GM12878 (cell line): Measurements from ENCODE around the gene CDC42SE1. TPM values are rescaled to one million over a fixed set of nuclear protein-coding genes. Genes with fewer than 3 reads are reported as not detected.

Experiments
- ATF7 ChIP-seq: fragments of 450-650 bp; IDR thresholded peaks from 2 replicates; pipeline ENCODE4 v1.6.1; 2016; ENCODE audit warnings: low read depth, mild to moderate bottlenecking
- BACH1 ChIP-seq: fragments of 450-650 bp; IDR thresholded peaks from 2 replicates; pipeline ENCODE4 v1.6.1; 2017; ENCODE audit warnings: mild to moderate bottlenecking, borderline replicate concordance
- DPF2 ChIP-seq: fragments of 450-650 bp; IDR thresholded peaks from 2 replicates; pipeline ENCODE4 v1.6.1; 2017; ENCODE audit warnings: mild to moderate bottlenecking
- GABPA ChIP-seq: IDR thresholded peaks from 2 replicates; pipeline ENCODE4 v1.6.1; 2014; ENCODE audit warnings: antibody characterized with exemption, low read depth, mild to moderate bottlenecking, inconsistent platforms
- GATAD2B ChIP-seq: fragments of 450-650 bp; conservative IDR thresholded peaks from 2 replicates; pipeline ENCODE4 v1.6.1; 2017; ENCODE audit warnings: low read depth, mild to moderate bottlenecking, moderate library complexity
- IKZF1 ChIP-seq: fragments of 450-650 bp; conservative IDR thresholded peaks from 2 replicates; pipeline ENCODE4 v1.6.1; 2017; ENCODE audit warnings: antibody characterized with exemption, mild to moderate bottlenecking
- IRF4 ChIP-seq: IDR thresholded peaks from 2 replicates; pipeline ENCODE4 v1.6.1; 2011; ENCODE audit warnings: low read depth, low read length
- KLF5 ChIP-seq: fragments of 450-650 bp; IDR thresholded peaks from 2 replicates; pipeline ENCODE4 v1.6.1; 2014; ENCODE audit warnings: mild to moderate bottlenecking; ENCODE audit not compliant: partially characterized antibody
- MTA3 ChIP-seq: IDR thresholded peaks from 2 replicates; pipeline ENCODE4 v1.6.1; 2012; ENCODE audit warnings: low read length, inconsistent platforms, borderline replicate concordance
- NBN ChIP-seq: fragments of 450-650 bp; IDR thresholded peaks from 2 replicates; pipeline ENCODE4 v1.6.1; 2016
- PAX8 ChIP-seq: fragments of 450-650 bp; IDR thresholded peaks from 2 replicates; pipeline ENCODE4 v1.6.1; 2017; ENCODE audit warnings: mild to moderate bottlenecking, moderate library complexity
- POLR2AphosphoS5 ChIP-seq: IDR thresholded peaks from 2 replicates; pipeline ENCODE4 v1.6.1; 2011; ENCODE audit warnings: mild to moderate bottlenecking, low read length, inconsistent platforms
- RAD51 ChIP-seq: fragments of 450-650 bp; IDR thresholded peaks from 2 replicates; pipeline ENCODE4 v1.6.1; 2016; ENCODE audit warnings: moderate library complexity, mild to moderate bottlenecking, inconsistent platforms
- SIX5 ChIP-seq: IDR thresholded peaks from 2 replicates; pipeline ENCODE4 v1.6.1; 2011; ENCODE audit warnings: mild to moderate bottlenecking, low read depth, low read length, moderate library complexity; ENCODE audit not compliant: severe bottlenecking
- SREBF1 ChIP-seq: IDR thresholded peaks from 2 replicates; pipeline ENCODE4 v1.6.1; 2012; ENCODE audit warnings: mild to moderate bottlenecking, low read length
- SUZ12 ChIP-seq: fragments of 200-600 bp; sonication (generic); IDR thresholded peaks from one replicate; pipeline ENCODE4 v1.6.1; 2018; ENCODE audit warnings: antibody characterized with exemption, mild to moderate bottlenecking; ENCODE audit not compliant: unreplicated experiment
- TBL1XR1 ChIP-seq: IDR thresholded peaks from 2 replicates; pipeline ENCODE4 v1.6.1; 2012; ENCODE audit warnings: low read depth, low read length, improper control_type of control experiment
- TCF12 ChIP-seq: IDR thresholded peaks from 2 replicates; pipeline ENCODE4 v1.6.1; 2011; ENCODE audit warnings: low read depth, mild to moderate bottlenecking, low read length
- WRNIP1 ChIP-seq: IDR thresholded peaks from 2 replicates; pipeline ENCODE4 v1.6.1; 2011; ENCODE audit warnings: low read depth, low read length, improper control_type of control experiment, borderline replicate concordance
- ZNF217 ChIP-seq: fragments of 450-650 bp; IDR thresholded peaks from 2 replicates; pipeline ENCODE4 v1.6.1; 2017; ENCODE audit warnings: antibody characterized with exemption, mild to moderate bottlenecking
- polyA plus RNA-seq, 11 experiments: library from polyadenylated mRNA; depleted of rRNA in 4 of 11; unstranded in 6 of 11; stranded (reverse) in 5 of 11; fragments of >200 nt; fragmentation: Nextera tagmentation in 4 of 11; fragmentation: Illumina TruSeq in 1 of 11; extraction: Ambion mirVana in 4 of 11; extraction: Trizol in 1 of 11; gene quantifications; 1 replicate in 1 of 11; 2 replicates in 10 of 11; pipeline versions ENCODE4 v1.2.1 to v1.2.3, GENCODE V29; 2011 to 2016; ENCODE audit warnings: inconsistent platforms in 2 of 11, missing spikeins in 2 of 11, low read depth in 1 of 11
- total RNA-seq, 4 experiments: library from RNA; depleted of rRNA in 3 of 4; stranded (reverse); fragments of >200 nt in 3 of 4; fragmentation: Illumina TruSeq in 1 of 4; extraction: Trizol in 1 of 4; gene quantifications; 2 replicates each; pipeline versions ENCODE4 v1.2.1 to v1.2.3, GENCODE V29; 2013 to 2021
- TF ChIP-seq, protein P1 (sequence below): fragments of 450-650 bp; IDR thresholded peaks from 2 replicates; pipeline ENCODE4 v1.6.1; 2017; ENCODE audit warnings: borderline replicate concordance
- TF ChIP-seq, protein P2 (sequence below): fragments of 450-650 bp; IDR thresholded peaks from 2 replicates; pipeline ENCODE4 v1.6.1; 2017; ENCODE audit warnings: mild to moderate bottlenecking
- TF ChIP-seq, protein P3 (sequence below): IDR thresholded peaks from 2 replicates; pipeline ENCODE4 v1.6.1; 2011; ENCODE audit warnings: borderline replicate concordance, low read depth, mild to moderate bottlenecking, moderate library complexity, mixed read lengths, low read length; ENCODE audit not compliant: insufficient read depth; ENCODE audit errors: extremely low read length
- TF ChIP-seq, protein P4 (sequence below): IDR thresholded peaks from 2 replicates; pipeline ENCODE4 v1.6.1; 2012; ENCODE audit warnings: low read length, inconsistent platforms
- TF ChIP-seq, protein P5 (sequence below): IDR thresholded peaks from 2 replicates; pipeline ENCODE4 v1.6.1; 2012; ENCODE audit warnings: low read depth, low read length, improper control_type of control experiment

Gene CDC42SE1
- total and polyA plus RNA-seq, 10 of the 15 experiments (the other 5 are each of a cell fraction or from before 2014, with no cell fraction given), result 35.7 to 112 (median 74.3) TPM

DNA sequence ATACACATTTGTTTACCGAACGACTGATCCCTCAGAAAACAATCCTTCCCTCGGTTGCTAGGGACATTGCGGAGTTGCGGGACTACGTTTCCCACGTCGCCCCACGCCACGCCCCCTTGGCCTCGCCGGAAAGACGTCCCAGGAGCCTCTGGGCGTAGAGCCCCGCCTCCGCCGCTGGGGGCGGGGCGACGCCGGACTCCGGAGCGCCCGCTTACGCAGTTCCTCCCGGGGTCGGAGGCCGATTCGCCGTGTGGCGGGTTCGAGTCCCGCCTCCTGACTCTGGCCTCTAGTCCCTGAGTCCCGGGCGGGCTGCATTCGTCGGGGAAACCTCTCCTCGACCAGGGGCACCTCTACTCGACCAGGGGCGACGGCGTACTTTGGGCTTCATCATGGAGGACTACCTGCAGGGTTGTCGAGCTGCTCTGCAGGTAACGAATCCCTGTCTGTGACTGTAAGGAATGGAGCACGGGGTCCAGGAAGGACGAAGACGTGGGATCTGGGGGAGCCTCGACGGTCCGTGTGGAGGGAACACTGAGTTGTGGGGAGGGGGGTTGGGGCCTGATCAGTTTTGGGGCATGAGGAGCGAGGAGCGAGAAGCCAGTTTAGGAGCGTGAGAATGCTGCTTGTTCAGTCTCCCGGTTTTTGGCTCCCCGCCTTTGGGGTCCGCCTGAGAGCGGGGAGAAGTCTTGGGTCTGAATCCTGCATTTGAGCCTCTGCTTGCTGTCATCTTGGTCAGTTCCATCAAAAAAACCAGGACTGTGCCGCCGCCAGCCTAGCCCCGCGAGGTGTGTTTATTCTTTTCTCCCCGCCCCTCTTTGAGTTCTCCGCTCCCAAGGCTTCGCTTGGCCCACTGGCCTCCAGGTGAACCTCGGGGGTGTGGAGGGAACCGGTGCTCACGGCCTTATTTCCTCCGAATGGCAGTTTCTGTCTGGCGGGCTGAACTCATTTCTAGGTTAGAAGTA lies 50.9 kb downstream of the CDC42SE1 start, which contains the start of gene PRUNE1 (continued):
- no peak for TF ChIP-seq RAD51
- peak; percentile 27; the same call in 1 of the 2 replicates for TF ChIP-seq SREBF1
- no peak for TF ChIP-seq MTA3
- TF ChIP-seq KLF5, result no peak
- peak; percentile 32; the same call in 1 of the 2 replicates for TF ChIP-seq GATAD2B
- no peak for TF ChIP-seq PAX8
- no peak for TF ChIP-seq TBL1XR1
- TF ChIP-seq IRF4, result no peak
- peak; percentile 83 for TF ChIP-seq SIX5
- TF ChIP-seq SUZ12, result no peak
- no peak for TF ChIP-seq DPF2
- no peak; the same call in 1 of the 2 replicates for TF ChIP-seq BACH1
- TF ChIP-seq IKZF1, result peak; percentile 76; the same call in 1 of the 2 replicates
- TF ChIP-seq, protein P1, sequence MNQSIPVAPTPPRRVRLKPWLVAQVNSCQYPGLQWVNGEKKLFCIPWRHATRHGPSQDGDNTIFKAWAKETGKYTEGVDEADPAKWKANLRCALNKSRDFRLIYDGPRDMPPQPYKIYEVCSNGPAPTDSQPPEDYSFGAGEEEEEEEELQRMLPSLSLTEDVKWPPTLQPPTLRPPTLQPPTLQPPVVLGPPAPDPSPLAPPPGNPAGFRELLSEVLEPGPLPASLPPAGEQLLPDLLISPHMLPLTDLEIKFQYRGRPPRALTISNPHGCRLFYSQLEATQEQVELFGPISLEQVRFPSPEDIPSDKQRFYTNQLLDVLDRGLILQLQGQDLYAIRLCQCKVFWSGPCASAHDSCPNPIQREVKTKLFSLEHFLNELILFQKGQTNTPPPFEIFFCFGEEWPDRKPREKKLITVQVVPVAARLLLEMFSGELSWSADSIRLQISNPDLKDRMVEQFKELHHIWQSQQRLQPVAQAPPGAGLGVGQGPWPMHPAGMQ, result no peak
- peak; percentile 78 for TF ChIP-seq GABPA
- peak; percentile 40; the same call in 1 of the 2 replicates for TF ChIP-seq POLR2AphosphoS5
- TF ChIP-seq TCF12, result no peak
- TF ChIP-seq, protein P2, sequence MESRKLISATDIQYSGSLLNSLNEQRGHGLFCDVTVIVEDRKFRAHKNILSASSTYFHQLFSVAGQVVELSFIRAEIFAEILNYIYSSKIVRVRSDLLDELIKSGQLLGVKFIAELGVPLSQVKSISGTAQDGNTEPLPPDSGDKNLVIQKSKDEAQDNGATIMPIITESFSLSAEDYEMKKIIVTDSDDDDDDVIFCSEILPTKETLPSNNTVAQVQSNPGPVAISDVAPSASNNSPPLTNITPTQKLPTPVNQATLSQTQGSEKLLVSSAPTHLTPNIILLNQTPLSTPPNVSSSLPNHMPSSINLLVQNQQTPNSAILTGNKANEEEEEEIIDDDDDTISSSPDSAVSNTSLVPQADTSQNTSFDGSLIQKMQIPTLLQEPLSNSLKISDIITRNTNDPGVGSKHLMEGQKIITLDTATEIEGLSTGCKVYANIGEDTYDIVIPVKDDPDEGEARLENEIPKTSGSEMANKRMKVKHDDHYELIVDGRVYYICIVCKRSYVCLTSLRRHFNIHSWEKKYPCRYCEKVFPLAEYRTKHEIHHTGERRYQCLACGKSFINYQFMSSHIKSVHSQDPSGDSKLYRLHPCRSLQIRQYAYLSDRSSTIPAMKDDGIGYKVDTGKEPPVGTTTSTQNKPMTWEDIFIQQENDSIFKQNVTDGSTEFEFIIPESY, result no peak
- no peak for TF ChIP-seq ATF7
- TF ChIP-seq, protein P3, sequence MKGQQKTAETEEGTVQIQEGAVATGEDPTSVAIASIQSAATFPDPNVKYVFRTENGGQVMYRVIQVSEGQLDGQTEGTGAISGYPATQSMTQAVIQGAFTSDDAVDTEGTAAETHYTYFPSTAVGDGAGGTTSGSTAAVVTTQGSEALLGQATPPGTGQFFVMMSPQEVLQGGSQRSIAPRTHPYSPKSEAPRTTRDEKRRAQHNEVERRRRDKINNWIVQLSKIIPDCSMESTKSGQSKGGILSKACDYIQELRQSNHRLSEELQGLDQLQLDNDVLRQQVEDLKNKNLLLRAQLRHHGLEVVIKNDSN, result no peak
- TF ChIP-seq, protein P4, sequence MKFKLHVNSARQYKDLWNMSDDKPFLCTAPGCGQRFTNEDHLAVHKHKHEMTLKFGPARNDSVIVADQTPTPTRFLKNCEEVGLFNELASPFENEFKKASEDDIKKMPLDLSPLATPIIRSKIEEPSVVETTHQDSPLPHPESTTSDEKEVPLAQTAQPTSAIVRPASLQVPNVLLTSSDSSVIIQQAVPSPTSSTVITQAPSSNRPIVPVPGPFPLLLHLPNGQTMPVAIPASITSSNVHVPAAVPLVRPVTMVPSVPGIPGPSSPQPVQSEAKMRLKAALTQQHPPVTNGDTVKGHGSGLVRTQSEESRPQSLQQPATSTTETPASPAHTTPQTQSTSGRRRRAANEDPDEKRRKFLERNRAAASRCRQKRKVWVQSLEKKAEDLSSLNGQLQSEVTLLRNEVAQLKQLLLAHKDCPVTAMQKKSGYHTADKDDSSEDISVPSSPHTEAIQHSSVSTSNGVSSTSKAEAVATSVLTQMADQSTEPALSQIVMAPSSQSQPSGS, result no peak
- TF ChIP-seq ZNF217, result peak; percentile 83
- TF ChIP-seq, protein P5, sequence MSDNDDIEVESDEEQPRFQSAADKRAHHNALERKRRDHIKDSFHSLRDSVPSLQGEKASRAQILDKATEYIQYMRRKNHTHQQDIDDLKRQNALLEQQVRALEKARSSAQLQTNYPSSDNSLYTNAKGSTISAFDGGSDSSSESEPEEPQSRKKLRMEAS, result no peak
- no peak for TF ChIP-seq WRNIP1
- peak; percentile 89 for TF ChIP-seq NBN
